Neural cell (in vitro differentiated cells): ENCODE measurements around the gene UBAC2. TPM values are rescaled to one million over a fixed set of nuclear protein-coding genes. Genes with fewer than 3 reads are reported as not detected.

Experiments
- H2AFZ ChIP-seq: fragments of 200-600, 300-800 bp; sonication (generic), shearing (Covaris generic); 2 replicates; pipeline ENCODE4 v1.6.0; 2014; ENCODE audit warnings: low read depth, mild to moderate bottlenecking, antibody characterized with exemption, low read length, moderate library complexity
- H3F3A ChIP-seq: fragments of 200-600 bp; shearing (Covaris generic); 2 replicates; pipeline ENCODE4 v1.6.1; 2016; ENCODE audit warnings: mild to moderate bottlenecking, moderate library complexity, mixed read lengths, antibody characterized with exemption, low read length; ENCODE audit not compliant: insufficient read depth, poor library complexity, severe bottlenecking
- H3K27ac ChIP-seq: fragments of 200-600, 300-800 bp; sonication (generic), shearing (Covaris generic); 2 replicates; pipeline ENCODE4 v1.5.1; 2014; ENCODE audit warnings: mild to moderate bottlenecking, low read length, moderate library complexity
- H3K27me3 ChIP-seq: fragments of 300-800, 200-600 bp; sonication (generic), shearing (Covaris generic); 2 replicates; pipeline ENCODE4 v1.6.0; 2014; ENCODE audit warnings: mild to moderate bottlenecking, low read depth, low read length, moderate library complexity; ENCODE audit not compliant: insufficient read depth
- H3K36me3 ChIP-seq: fragments of 300-800, 200-600 bp; sonication (generic), shearing (Covaris generic); 2 replicates; pipeline ENCODE4 v1.5.1; 2014; ENCODE audit warnings: mild to moderate bottlenecking, antibody characterized with exemption, low read length, moderate library complexity; ENCODE audit not compliant: insufficient read depth
- H3K4me2 ChIP-seq: fragments of 300-800, 200-600 bp; sonication (generic), shearing (Covaris generic); 2 replicates; pipeline ENCODE4 v1.6.0; 2014; ENCODE audit warnings: mild to moderate bottlenecking, low read length
- H3K4me3 ChIP-seq: fragments of 300-800, 200-600 bp; sonication (generic), shearing (Covaris generic); 2 replicates; pipeline ENCODE4 v1.5.1; 2014; ENCODE audit warnings: mild to moderate bottlenecking, low read length, moderate library complexity
- H3K79me2 ChIP-seq: fragments of 200-600 bp; shearing (Covaris generic); replicated peaks from 2 replicates; pipeline ENCODE4 v1.6.0; 2014; ENCODE audit warnings: mild to moderate bottlenecking, low read length, moderate library complexity; ENCODE audit not compliant: insufficient read depth
- H3K9ac ChIP-seq: fragments of 300-800, 200-600 bp; sonication (generic), shearing (Covaris generic); 2 replicates; pipeline ENCODE4 v1.6.1; 2016; ENCODE audit warnings: mild to moderate bottlenecking, low read length, mixed read lengths
- H3K9me2 ChIP-seq: fragments of 200-600 bp; shearing (Covaris generic); 2 replicates; pipeline ENCODE4 v1.6.1; 2016; ENCODE audit warnings: mild to moderate bottlenecking, low read length, mixed read lengths; ENCODE audit not compliant: insufficient read depth
- H3K9me3 ChIP-seq: fragments of 200-600, 300-800 bp; sonication (generic), shearing (Covaris generic); 2 replicates; pipeline ENCODE4 v1.6.1; 2016; ENCODE audit warnings: mild to moderate bottlenecking, mixed run types, low read length, moderate library complexity, mixed read lengths
- H4K20me1 ChIP-seq: fragments of 200-600 bp; shearing (Covaris generic); 2 replicates; pipeline ENCODE4 v1.6.1; 2016; ENCODE audit warnings: mild to moderate bottlenecking, mixed run types; ENCODE audit not compliant: insufficient read depth
- EP300 ChIP-seq: fragments of 450-650 bp; conservative IDR thresholded peaks from 2 replicates; pipeline ENCODE4 v1.6.1; 2014; ENCODE audit warnings: antibody characterized with exemption, mild to moderate bottlenecking, moderate library complexity; ENCODE audit not compliant: poor library complexity, severe bottlenecking
- EZH2 ChIP-seq: fragments of 200-600, 300-800 bp; shearing (Covaris generic), sonication (generic); IDR thresholded peaks from 2 replicates; pipeline ENCODE4 v1.6.1; 2014; ENCODE audit warnings: antibody characterized with exemption, low read length, borderline replicate concordance, mild to moderate bottlenecking; ENCODE audit not compliant: insufficient read depth, poor library complexity, severe bottlenecking
- MXI1 ChIP-seq: fragments of 450-650 bp; conservative IDR thresholded peaks from 2 replicates; pipeline ENCODE4 v1.6.1; 2014; ENCODE audit warnings: antibody characterized with exemption, mild to moderate bottlenecking; ENCODE audit not compliant: poor library complexity, severe bottlenecking
- POLR2AphosphoS5 ChIP-seq: IDR thresholded peaks from 2 replicates; pipeline ENCODE4 v1.6.1; 2012
- RAD21 ChIP-seq: fragments of 450-650 bp; conservative IDR thresholded peaks from 2 replicates; pipeline ENCODE4 v1.6.1; 2014; ENCODE audit warnings: antibody characterized with exemption, mild to moderate bottlenecking, moderate library complexity
- SMC3 ChIP-seq: fragments of 450-650 bp; conservative IDR thresholded peaks from 2 replicates; pipeline ENCODE4 v1.6.1; 2014; ENCODE audit warnings: antibody characterized with exemption, mild to moderate bottlenecking, moderate library complexity; ENCODE audit not compliant: poor library complexity
- TAF1 ChIP-seq: IDR thresholded peaks from 2 replicates; pipeline ENCODE4 v1.6.1; 2012; ENCODE audit warnings: low read depth
- polyA plus RNA-seq: library from polyadenylated mRNA; depleted of rRNA; stranded (reverse); fragments of >200 nt; gene quantifications from 2 replicates; pipeline ENCODE4 v1.2.3, GENCODE V29; 2014
- TF ChIP-seq, protein P1 (sequence below): fragments of 450-650 bp; IDR thresholded peaks from 2 replicates; pipeline ENCODE4 v1.5.1; 2014; ENCODE audit warnings: antibody characterized with exemption, mild to moderate bottlenecking, moderate library complexity; ENCODE audit not compliant: poor library complexity, severe bottlenecking
- TF ChIP-seq, protein P2 (sequence below): IDR thresholded peaks from 2 replicates; pipeline ENCODE4 v1.6.1; 2012; ENCODE audit warnings: borderline replicate concordance

UBAC2 gene
- polyA plus RNA-seq, 1 donor from 2014 or later, result 56.9 TPM

DNA sequence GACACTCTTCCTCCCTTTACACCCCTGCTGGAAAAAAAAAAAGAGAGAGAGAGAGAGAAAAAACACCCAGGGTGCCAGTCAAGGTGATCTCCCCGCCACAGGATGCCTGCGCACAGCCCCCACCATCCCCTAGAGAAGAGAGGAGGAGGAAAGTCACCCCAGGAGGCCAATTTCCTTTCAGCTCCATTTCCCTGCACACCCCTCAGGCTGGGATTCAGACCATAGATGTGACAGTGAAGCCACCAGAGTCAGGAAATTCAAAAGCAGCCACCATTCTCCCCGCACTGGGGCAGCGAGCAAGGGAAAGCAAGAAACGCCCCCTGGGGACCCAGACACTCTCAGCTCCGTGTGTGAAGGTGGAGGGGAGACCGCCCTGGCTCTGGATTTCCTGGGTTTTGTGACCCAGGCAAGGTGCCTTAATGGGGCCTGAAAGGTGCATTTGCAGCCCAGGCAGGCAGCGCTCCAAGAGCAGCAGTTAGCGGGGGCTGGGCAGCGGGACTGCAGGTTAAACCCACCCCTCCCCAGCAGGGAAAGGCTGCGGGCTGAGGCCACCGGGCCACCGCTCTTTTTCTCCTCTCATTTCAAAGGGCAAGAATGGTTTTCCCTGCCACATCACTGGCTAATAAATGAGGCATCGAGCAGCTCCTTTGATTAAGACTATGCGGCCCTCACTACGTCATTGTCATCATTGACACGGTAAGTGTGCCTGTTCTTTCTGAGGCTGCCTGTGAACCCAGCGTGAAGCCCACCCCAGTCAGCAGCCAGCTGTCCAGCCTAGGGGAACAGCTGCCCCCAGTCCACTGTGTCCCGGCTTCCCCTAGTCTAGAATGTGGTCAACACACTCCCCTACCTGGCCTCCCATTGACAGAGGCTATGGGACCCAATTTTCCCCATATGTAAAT, 216.8 kb downstream of the UBAC2 start:
- TF ChIP-seq EZH2, result no peak
- TF ChIP-seq SMC3, result no peak
- TF ChIP-seq, protein P1, sequence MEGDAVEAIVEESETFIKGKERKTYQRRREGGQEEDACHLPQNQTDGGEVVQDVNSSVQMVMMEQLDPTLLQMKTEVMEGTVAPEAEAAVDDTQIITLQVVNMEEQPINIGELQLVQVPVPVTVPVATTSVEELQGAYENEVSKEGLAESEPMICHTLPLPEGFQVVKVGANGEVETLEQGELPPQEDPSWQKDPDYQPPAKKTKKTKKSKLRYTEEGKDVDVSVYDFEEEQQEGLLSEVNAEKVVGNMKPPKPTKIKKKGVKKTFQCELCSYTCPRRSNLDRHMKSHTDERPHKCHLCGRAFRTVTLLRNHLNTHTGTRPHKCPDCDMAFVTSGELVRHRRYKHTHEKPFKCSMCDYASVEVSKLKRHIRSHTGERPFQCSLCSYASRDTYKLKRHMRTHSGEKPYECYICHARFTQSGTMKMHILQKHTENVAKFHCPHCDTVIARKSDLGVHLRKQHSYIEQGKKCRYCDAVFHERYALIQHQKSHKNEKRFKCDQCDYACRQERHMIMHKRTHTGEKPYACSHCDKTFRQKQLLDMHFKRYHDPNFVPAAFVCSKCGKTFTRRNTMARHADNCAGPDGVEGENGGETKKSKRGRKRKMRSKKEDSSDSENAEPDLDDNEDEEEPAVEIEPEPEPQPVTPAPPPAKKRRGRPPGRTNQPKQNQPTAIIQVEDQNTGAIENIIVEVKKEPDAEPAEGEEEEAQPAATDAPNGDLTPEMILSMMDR, result peak; percentile 8
- TF ChIP-seq EP300, result peak; percentile 18
- TF ChIP-seq MXI1, result peak; percentile 26
- no peak for TF ChIP-seq TAF1
- H3K9me3 ChIP-seq, result no peaks in the 10 kb centered on the region
- H3K4me2 ChIP-seq, result no peak overlapping the region
- peak overlapping the region; percentile 47 for H3K4me3 ChIP-seq
- H3K27me3 ChIP-seq, result no peaks in the 10 kb centered on the region
- H3K36me3 ChIP-seq, result no peaks in the 10 kb centered on the region
- no peaks in the 10 kb centered on the region for H3K79me2 ChIP-seq
- H4K20me1 ChIP-seq, result no peaks in the 10 kb centered on the region
- peak overlapping the region; percentile 54 for H3K9ac ChIP-seq
- peak overlapping the region; percentile 45 for H2AFZ ChIP-seq
- H3K27ac ChIP-seq, result peak overlapping the region; percentile 44
- H3K9me2 ChIP-seq, result no peaks in the 10 kb centered on the region
- H3F3A ChIP-seq, result no peaks in the 10 kb centered on the region

DNA sequence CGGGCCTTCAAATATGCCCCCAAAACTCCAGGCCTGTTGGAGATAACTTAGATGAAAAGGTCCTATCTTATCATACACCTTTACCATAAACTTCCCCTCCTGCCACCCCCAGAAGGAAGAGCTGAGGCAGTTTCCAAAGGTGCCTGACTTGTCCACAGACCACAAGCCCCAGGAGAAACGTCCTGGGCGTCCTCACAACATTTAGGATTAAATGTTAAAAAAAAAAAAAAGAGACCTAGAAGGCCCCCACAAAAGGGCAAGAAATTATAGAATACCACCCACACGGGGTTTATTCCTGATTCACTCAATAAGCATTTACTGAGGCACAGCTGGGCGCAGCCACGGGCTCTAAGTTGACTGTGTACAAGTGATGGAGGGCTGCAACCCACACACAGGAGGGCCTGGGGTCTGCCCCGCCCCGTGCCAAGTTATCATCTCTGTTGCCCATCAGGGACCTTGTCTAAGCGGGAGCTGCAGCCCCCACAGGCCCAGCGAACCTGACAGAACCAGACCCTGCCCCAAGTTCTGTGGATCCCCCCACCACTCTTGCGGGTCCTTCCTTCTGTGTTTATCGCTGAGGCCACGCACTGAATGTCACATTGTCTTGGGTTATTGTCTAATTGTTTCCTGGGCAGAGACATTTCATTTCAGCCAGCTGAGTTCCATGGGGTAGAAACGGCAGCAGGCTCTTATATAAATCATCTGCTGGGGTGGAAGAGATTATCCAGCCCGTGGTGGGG, 217.6 kb downstream of the UBAC2 start:
- H3K9me3 ChIP-seq, result no peaks in the 10 kb centered on the region
- TF ChIP-seq POLR2AphosphoS5 (no peak), MXI1 (no peak), RAD21 (no peak), TAF1 (no peak), EZH2 (no peak), SMC3 (no peak), EP300 (no peak)
- TF ChIP-seq, protein P1, result no peak
- TF ChIP-seq, protein P2, sequence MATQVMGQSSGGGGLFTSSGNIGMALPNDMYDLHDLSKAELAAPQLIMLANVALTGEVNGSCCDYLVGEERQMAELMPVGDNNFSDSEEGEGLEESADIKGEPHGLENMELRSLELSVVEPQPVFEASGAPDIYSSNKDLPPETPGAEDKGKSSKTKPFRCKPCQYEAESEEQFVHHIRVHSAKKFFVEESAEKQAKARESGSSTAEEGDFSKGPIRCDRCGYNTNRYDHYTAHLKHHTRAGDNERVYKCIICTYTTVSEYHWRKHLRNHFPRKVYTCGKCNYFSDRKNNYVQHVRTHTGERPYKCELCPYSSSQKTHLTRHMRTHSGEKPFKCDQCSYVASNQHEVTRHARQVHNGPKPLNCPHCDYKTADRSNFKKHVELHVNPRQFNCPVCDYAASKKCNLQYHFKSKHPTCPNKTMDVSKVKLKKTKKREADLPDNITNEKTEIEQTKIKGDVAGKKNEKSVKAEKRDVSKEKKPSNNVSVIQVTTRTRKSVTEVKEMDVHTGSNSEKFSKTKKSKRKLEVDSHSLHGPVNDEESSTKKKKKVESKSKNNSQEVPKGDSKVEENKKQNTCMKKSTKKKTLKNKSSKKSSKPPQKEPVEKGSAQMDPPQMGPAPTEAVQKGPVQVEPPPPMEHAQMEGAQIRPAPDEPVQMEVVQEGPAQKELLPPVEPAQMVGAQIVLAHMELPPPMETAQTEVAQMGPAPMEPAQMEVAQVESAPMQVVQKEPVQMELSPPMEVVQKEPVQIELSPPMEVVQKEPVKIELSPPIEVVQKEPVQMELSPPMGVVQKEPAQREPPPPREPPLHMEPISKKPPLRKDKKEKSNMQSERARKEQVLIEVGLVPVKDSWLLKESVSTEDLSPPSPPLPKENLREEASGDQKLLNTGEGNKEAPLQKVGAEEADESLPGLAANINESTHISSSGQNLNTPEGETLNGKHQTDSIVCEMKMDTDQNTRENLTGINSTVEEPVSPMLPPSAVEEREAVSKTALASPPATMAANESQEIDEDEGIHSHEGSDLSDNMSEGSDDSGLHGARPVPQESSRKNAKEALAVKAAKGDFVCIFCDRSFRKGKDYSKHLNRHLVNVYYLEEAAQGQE, result no peak
- H2AFZ ChIP-seq, result peak overlapping the region; percentile 45
- no peaks in the 10 kb centered on the region for H3K79me2 ChIP-seq
- peak overlapping the region; percentile 47 for H3K4me3 ChIP-seq
- no peaks in the 10 kb centered on the region for H3F3A ChIP-seq
- no peaks in the 10 kb centered on the region for H3K27me3 ChIP-seq
- no peaks in the 10 kb centered on the region for H4K20me1 ChIP-seq
- H3K36me3 ChIP-seq, result no peaks in the 10 kb centered on the region
- H3K9ac ChIP-seq, result peak overlapping the region; percentile 54
- H3K9me2 ChIP-seq, result no peaks in the 10 kb centered on the region
- H3K4me2 ChIP-seq, result no peak overlapping the region
- peak overlapping the region; percentile 44 for H3K27ac ChIP-seq
